Natural killer cell (primary cell): Measurements from ENCODE around the gene HIC1. TPM values are rescaled to one million over a fixed set of nuclear protein-coding genes. Genes with fewer than 3 reads are reported as not detected.

Experiments used
- ATAC-seq, 3 donors: fragments of 150-1000 bp in 2 of 3; fragments of 200-7000 bp in 1 of 3; cut with Tn5 transposase; 1 replicate in 1 of 3; 2 replicates in 2 of 3; pipeline ENCODE4 v1.10.0; 2021; ENCODE audit warnings: mild to moderate bottlenecking in 2 of 3, moderate library complexity in 2 of 3
- DNase-seq, 2 donors: peaks; one replicate each; pipeline versions ENCODE4 v3.0.0 to v3.0.0-alpha.2; 2013 to 2021; ENCODE audit warnings: mixed read lengths in 1 of 2
- H3K27ac ChIP-seq: one replicate; pipeline ENCODE4 v1.5.1; 2013; ENCODE audit warnings: mild to moderate bottlenecking, low read length
- H3K27me3 ChIP-seq: one replicate; pipeline ENCODE4 v1.6.1; 2013; ENCODE audit warnings: low read length; ENCODE audit not compliant: control insufficient read depth, insufficient read depth
- H3K36me3 ChIP-seq: one replicate; pipeline ENCODE4 v1.6.1; 2013; ENCODE audit warnings: low read length; ENCODE audit not compliant: control insufficient read depth, insufficient read depth
- H3K4me1 ChIP-seq: one replicate; pipeline ENCODE4 v1.6.1; 2013; ENCODE audit warnings: low read length; ENCODE audit not compliant: control insufficient read depth, insufficient read depth
- H3K4me3 ChIP-seq: one replicate; pipeline ENCODE4 v1.5.1; 2013; ENCODE audit warnings: low read length
- H3K9me3 ChIP-seq: one replicate; pipeline ENCODE4 v1.6.1; 2013; ENCODE audit warnings: low read length; ENCODE audit not compliant: control insufficient read depth, insufficient read depth
- H3K27ac Mint-ChIP-seq, 2 donors: one replicate each; pipeline ENCODE4 v1.8.0; 2022; ENCODE audit warnings: mild to moderate bottlenecking in 2 of 2, mixed read lengths in 2 of 2, moderate library complexity in 1 of 2
- H3K27me3 Mint-ChIP-seq, 2 donors: one replicate each; pipeline ENCODE4 v1.8.0; 2022; ENCODE audit warnings: low read depth in 2 of 2, mixed read lengths in 2 of 2
- H3K36me3 Mint-ChIP-seq: one replicate; pipeline ENCODE4 v1.8.0; 2022; ENCODE audit warnings: mixed read lengths
- H3K4me1 Mint-ChIP-seq, 2 donors: one replicate each; pipeline ENCODE4 v1.8.0; 2022; ENCODE audit warnings: mixed read lengths in 2 of 2
- H3K4me3 Mint-ChIP-seq: one replicate; pipeline ENCODE4 v1.8.0; 2022; ENCODE audit warnings: mild to moderate bottlenecking, moderate library complexity, mixed read lengths
- H3K9me3 Mint-ChIP-seq, 2 donors: one replicate each; pipeline ENCODE4 v1.8.0; 2022; ENCODE audit warnings: mixed read lengths in 2 of 2
- CTCF ChIP-seq: fragments of 200-600 bp; IDR thresholded peaks from one replicate; pipeline ENCODE4 v1.8.0; 2022; ENCODE audit warnings: antibody characterized with exemption
- WGBS: methylation state at CpG from one replicate; pipeline ENCODE4 v1.1.7; 2013; ENCODE audit warnings: missing lambda C conversion rate; ENCODE audit not compliant: insufficient coverage; 5-methylcytosine and 5-hydroxymethylcytosine counted together
- intact Hi-C: fragments of 100-400 bp; cut with micrococcal nuclease; formaldehyde crosslinking; loops from one replicate; pipeline ENCODE4 v1.14.2; 2022
- total RNA-seq, 4 donors: library from RNA; stranded (reverse); fragments of 120-200 nt in 1 of 4; gene quantifications; one replicate each; pipeline versions ENCODE4 v1.2.3 to v1.2.4, GENCODE V29; 2013 to 2022

Gene HIC1
- total RNA-seq, 3 donors from 2014 or later (not counting 1 experiment from before 2014, with no cell fraction given), result 19.2 to 26.4 (median 20.7) TPM

- Mint-ChIP-seq H3K9me3 (no peaks in the 10 kb centered on the region), H3K27ac (peak overlapping the region; percentile 78 to 85), H3K27me3 (no peaks in the 10 kb centered on the region), H3K4me3 (no peak overlapping the region), H3K36me3 (no peaks in the 10 kb centered on the region), H3K4me1 (peaks cover 17 to 48% of the 10 kb centered on the region in 2 donors)
- H3K4me3 ChIP-seq, result no peak overlapping the region
- H3K4me1 ChIP-seq, result peaks cover 39% of the 10 kb centered on the region
- DNase-seq (no peak), ATAC-seq (no peak)
- intact Hi-C loops, result no loop called here
- H3K27me3 ChIP-seq, result no peaks in the 10 kb centered on the region
- no peak for TF ChIP-seq CTCF
- H3K36me3 ChIP-seq, result peaks cover 31% of the 10 kb centered on the region
- peak overlapping the region; percentile 17 for H3K27ac ChIP-seq
- H3K9me3 ChIP-seq, result no peaks in the 10 kb centered on the region
- WGBS, result 65% methylated on average over 5 of the region's 5 CpGs
These were observed 9.2 kb downstream of the HIC1 start for GRCh38 chr17:2064147-2064489.

GRCh38 chr17:2064520-2064971 is 9.6 kb downstream of the HIC1 start:
- no peak for TF ChIP-seq CTCF
- no peaks in the 10 kb centered on the region for H3K9me3 Mint-ChIP-seq
- intact Hi-C loops, result no loop called here

GRCh38 chr17:2064980-2065785 is 10.3 kb downstream of the HIC1 start:
- Histone ChIP-seq H3K4me3 (no peak overlapping the region), H3K27me3 (no peaks in the 10 kb centered on the region), H3K36me3 (peaks cover 31% of the 10 kb centered on the region), H3K4me1 (peaks cover 35% of the 10 kb centered on the region), H3K27ac (peak overlapping the region; percentile 17), H3K9me3 (no peaks in the 10 kb centered on the region)
- peak; percentile 18 for TF ChIP-seq CTCF
- ATAC-seq (peak; percentile 67 to 76 (median 71)), DNase-seq (peak in 1 of 2 donors; percentile 60)
- no peaks in the 10 kb centered on the region for H3K27me3 Mint-ChIP-seq
- intact Hi-C loops, result no loop called here
- H3K27ac Mint-ChIP-seq, result peak overlapping the region; percentile 78 to 85
- no peaks in the 10 kb centered on the region for H3K9me3 Mint-ChIP-seq
- H3K36me3 Mint-ChIP-seq, result no peaks in the 10 kb centered on the region
- WGBS, result 85% methylated on average over 24 of the region's 24 CpGs
- no peak overlapping the region for H3K4me3 Mint-ChIP-seq
- peaks cover 11 to 41% of the 10 kb centered on the region in 2 donors for H3K4me1 Mint-ChIP-seq

More at GRCh38 chr17:2064520-2064971, 9.6 kb downstream of the HIC1 start:
- Mint-ChIP-seq H3K4me1 (peaks cover 15 to 46% of the 10 kb centered on the region in 2 donors), H3K27ac (peak overlapping the region; percentile 78 to 85), H3K27me3 (no peaks in the 10 kb centered on the region), H3K36me3 (no peaks in the 10 kb centered on the region), H3K4me3 (no peak overlapping the region)
- H3K9me3 ChIP-seq, result no peaks in the 10 kb centered on the region
- no peaks in the 10 kb centered on the region for H3K27me3 ChIP-seq
- 68% methylated on average over 6 of the region's 6 CpGs for WGBS
- DNase-seq (no peak), ATAC-seq (peak; percentile 25 to 46 (median 31))
- no peak overlapping the region for H3K4me3 ChIP-seq
- H3K4me1 ChIP-seq, result peaks cover 35% of the 10 kb centered on the region
- peak overlapping the region; percentile 17 for H3K27ac ChIP-seq
- H3K36me3 ChIP-seq, result peaks cover 31% of the 10 kb centered on the region
